Muscle of leg (tissue), 11 donors: ENCODE data around the gene HGS. TPM values are rescaled to one million over a fixed set of nuclear protein-coding genes. Genes with fewer than 3 reads are reported as not detected.
A peak's percentile ranks its signal among the peaks of the same experiment; 100 is the strongest.
"Not testable (repeated sequence)": the region's sequence is repeated elsewhere in the genome, so short reads cannot be mapped to it uniquely, and the experiment has no call there.

ENCODE experiments used
- DNase-seq: peaks from one replicate; pipeline ENCODE4 v3.0.0; 2013
- H3K27ac ChIP-seq: one replicate; pipeline ENCODE4 v1.5.1; 2013; ENCODE audit warnings: mild to moderate bottlenecking, low read length, control low read depth
- H3K27me3 ChIP-seq: one replicate; pipeline ENCODE4 v1.6.1; 2013; ENCODE audit warnings: low read length; ENCODE audit not compliant: control insufficient read depth, insufficient read depth
- H3K36me3 ChIP-seq: one replicate; pipeline ENCODE4 v1.6.1; 2013; ENCODE audit warnings: low read length; ENCODE audit not compliant: control insufficient read depth, insufficient read depth
- H3K4me1 ChIP-seq: one replicate; pipeline ENCODE4 v1.6.1; 2013; ENCODE audit warnings: low read length; ENCODE audit not compliant: control insufficient read depth, insufficient read depth
- H3K4me3 ChIP-seq: one replicate; pipeline ENCODE4 v1.5.1; 2013; ENCODE audit warnings: low read length, control low read depth
- H3K9me3 ChIP-seq: replicated peaks from 2 replicates; pipeline ENCODE4 v1.6.1; 2013; ENCODE audit warnings: low read depth, low read length; ENCODE audit not compliant: control insufficient read depth
- WGBS: methylation state at CpG from one replicate; pipeline ENCODE4 v1.1.5; 2013; ENCODE audit warnings: missing lambda C conversion rate; ENCODE audit not compliant: insufficient coverage; 5-methylcytosine and 5-hydroxymethylcytosine counted together
- polyA plus RNA-seq, 8 donors: library from polyadenylated mRNA; unstranded; fragments of 120-200 nt; gene quantifications; one replicate each; pipeline versions ENCODE4 v1.2.1 to v1.2.3, GENCODE V29; 2013; ENCODE audit warnings: inconsistent platforms in 1 of 8, low replicate concordance in 1 of 8; ENCODE audit not compliant: insufficient read length in 8 of 8, insufficient read depth in 1 of 8
- total RNA-seq: library from RNA; stranded (reverse); fragments of 120-200 nt; gene quantifications from one replicate; pipeline ENCODE4 v1.2.4, GENCODE V29; 2013

Gene HGS
- total and polyA plus RNA-seq, 9 donors: 32.0 to 64.8 (median 47.4) TPM

- Histone ChIP-seq H3K36me3 (peaks cover 42% of the 10 kb centered on the region), H3K27ac (peak within 1 kb of the TSS; percentile 80), H3K4me3 (peak within 1 kb of the TSS; percentile 89), H3K4me1 (peaks cover 24% of the 10 kb centered on the region), H3K9me3 (no peaks in the 10 kb centered on the region), H3K27me3 (no peaks in the 10 kb centered on the region)
- peak; percentile 98 for DNase-seq
- under 1% methylated on average over 96 of the region's 96 CpGs for WGBS
Observed at GRCh38 chr17:81666342-81667191, 17.2 kb upstream of the HGS start, which contains the start of the genes CCDC137 and OXLD1. TSS of gene CCDC137 (plus strand) at chr17:81666737. CDS start at chr17:81666767, 30 bp downstream. TSS of gene OXLD1 (minus strand) at chr17:81666605. CDS start at chr17:81666577, 28 bp downstream.

- H3K9me3 ChIP-seq: no peaks in the 10 kb centered on the region
- peaks cover 24% of the 10 kb centered on the region for H3K4me1 ChIP-seq
- H3K27ac ChIP-seq: no peak overlapping the region
- H3K4me3 ChIP-seq: no peak overlapping the region
- 78% methylated on average over 15 of the region's 18 CpGs for WGBS
- H3K27me3 ChIP-seq: no peaks in the 10 kb centered on the region
- no peak for DNase-seq
- H3K36me3 ChIP-seq: peaks cover 54% of the 10 kb centered on the region
Observed at GRCh38 chr17:81667754-81668153, 16.1 kb upstream of the HGS start.

- Histone ChIP-seq H3K27me3 (no peaks in the 10 kb centered on the region), H3K4me3 (no peak overlapping the region), H3K4me1 (peaks cover 6% of the 10 kb centered on the region), H3K9me3 (no peaks in the 10 kb centered on the region), H3K36me3 (peaks cover 62% of the 10 kb centered on the region), H3K27ac (no peak overlapping the region)
- WGBS: 72% methylated on average over 15 of the region's 18 CpGs
- DNase-seq: no peak
Observed at GRCh38 chr17:81672504-81672903, 11.3 kb upstream of the HGS start.

- Histone ChIP-seq H3K27ac (no peak overlapping the region), H3K9me3 (no peaks in the 10 kb centered on the region), H3K4me3 (no peak overlapping the region), H3K27me3 (no peaks in the 10 kb centered on the region), H3K4me1 (peaks cover 2% of the 10 kb centered on the region), H3K36me3 (peaks cover 61% of the 10 kb centered on the region)
- no peak for DNase-seq
- 92% methylated on average over 14 of the region's 16 CpGs for WGBS
Observed at GRCh38 chr17:81672954-81673353, 10.9 kb upstream of the HGS start.

GRCh38 chr17:81673561-81674258, 10.1 kb upstream of the HGS start:
- Histone ChIP-seq H3K9me3 (no peaks in the 10 kb centered on the region), H3K27ac (no peak overlapping the region), H3K4me3 (no peak overlapping the region), H3K4me1 (no peaks in the 10 kb centered on the region), H3K27me3 (no peaks in the 10 kb centered on the region), H3K36me3 (peaks cover 56% of the 10 kb centered on the region)
- 77% methylated on average over 13 of the region's 18 CpGs for WGBS
- DNase-seq: no peak

GRCh38 chr17:81675515-81676221, 8.1 kb upstream of the HGS start:
- not testable (repeated sequence) for H3K27ac ChIP-seq, H3K9me3 ChIP-seq, H3K4me3 ChIP-seq, H3K27me3 ChIP-seq, DNase-seq, H3K4me1 ChIP-seq
- H3K36me3 ChIP-seq: peaks cover 41% of the 10 kb centered on the region
- 52% methylated on average over 3 of the region's 18 CpGs for WGBS

GRCh38 chr17:81676906-81677305, 6.9 kb upstream of the HGS start:
- DNase-seq: no peak
- WGBS: 89% methylated on average over 17 of the region's 17 CpGs
- no peaks in the 10 kb centered on the region for H3K27me3 ChIP-seq
- no peak overlapping the region for H3K27ac ChIP-seq
- peaks cover 36% of the 10 kb centered on the region for H3K36me3 ChIP-seq
- H3K4me1 ChIP-seq: peaks cover 2% of the 10 kb centered on the region
- no peak overlapping the region for H3K4me3 ChIP-seq
- H3K9me3 ChIP-seq: no peaks in the 10 kb centered on the region

- H3K9me3 ChIP-seq: no peaks in the 10 kb centered on the region
- H3K27me3 ChIP-seq: no peaks in the 10 kb centered on the region
- no peak for DNase-seq
- 82% methylated on average over 11 of the region's 11 CpGs for WGBS
- H3K4me3 ChIP-seq: no peak overlapping the region
- H3K27ac ChIP-seq: no peak overlapping the region
- H3K4me1 ChIP-seq: peaks cover 21% of the 10 kb centered on the region
- peaks cover 11% of the 10 kb centered on the region for H3K36me3 ChIP-seq
Observed at GRCh38 chr17:81680150-81680549, 3.7 kb upstream of the HGS start.

- no peaks in the 10 kb centered on the region for H3K27me3 ChIP-seq
- DNase-seq: no peak
- H3K9me3 ChIP-seq: no peaks in the 10 kb centered on the region
- H3K27ac ChIP-seq: no peak overlapping the region
- WGBS: 73% methylated on average over 15 of the region's 17 CpGs
- peaks cover 26% of the 10 kb centered on the region for H3K4me1 ChIP-seq
- no peak overlapping the region for H3K4me3 ChIP-seq
- peaks cover 24% of the 10 kb centered on the region for H3K36me3 ChIP-seq
Observed at GRCh38 chr17:81681672-81682071, 2.1 kb upstream of the HGS start.
